ENCODE results near the gene PTPRG. TPM values are rescaled to one million over a fixed set of nuclear protein-coding genes. Genes with fewer than 3 reads are reported as not detected.

The PTPRG gene
- total and polyA plus RNA-seq, 2 experiments from 2014 or later = 8.5 to 34.9 TPM

DNA sequence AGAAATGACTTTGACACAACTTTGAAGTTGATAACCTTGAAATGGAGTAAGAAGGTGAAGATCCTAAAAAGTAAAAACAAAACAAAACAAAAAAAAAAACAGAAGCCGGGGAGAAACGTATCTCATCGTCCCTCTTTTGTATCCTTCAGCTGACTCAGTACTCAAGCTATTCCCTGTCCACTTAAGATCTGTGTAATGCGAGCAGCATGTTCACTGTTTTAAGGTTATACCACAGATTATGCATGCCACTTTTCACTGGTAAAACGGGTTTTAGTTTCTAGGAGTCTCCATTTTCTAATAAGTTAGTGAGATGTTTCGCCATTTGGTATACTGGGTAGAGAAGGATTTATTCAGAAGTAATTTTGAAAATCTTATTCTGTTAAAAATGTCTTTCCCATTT is 487.7 kb downstream of the PTPRG start:
- Histone ChIP-seq H3K9me3 (ENCODE audit: low read depth) (no peaks in the 10 kb centered on the region), H3K9me2 (replicated peaks; ENCODE audit: insufficient read depth) (no peaks in the 10 kb centered on the region), H3K4me1 (ENCODE audit: insufficient read depth) (no peaks in the 10 kb centered on the region), H3K79me2 (no peaks in the 10 kb centered on the region), H2AFZ (no peak overlapping the region), H4K20me1 (ENCODE audit: insufficient read depth, poor library complexity, severe bottlenecking) (no peaks in the 10 kb centered on the region), H3K4me2 (no peak overlapping the region), H3K27ac (no peak overlapping the region), H3K36me3 (replicated peaks; ENCODE audit: insufficient read depth, low read depth) (no peaks in the 10 kb centered on the region), H3K27me3 (no peaks in the 10 kb centered on the region), H3K4me3 (no peak overlapping the region)
- no peak for TF ChIP-seq EZH2phosphoT487 (IDR thresholded peaks at IDR 0.05; ENCODE audit: low read depth, severe bottlenecking, unreplicated experiment)
- no peak for TF ChIP-seq EZH2 (IDR thresholded peaks at IDR 0.05; ENCODE audit: borderline replicate concordance)
- TF ChIP-seq, protein P1, sequence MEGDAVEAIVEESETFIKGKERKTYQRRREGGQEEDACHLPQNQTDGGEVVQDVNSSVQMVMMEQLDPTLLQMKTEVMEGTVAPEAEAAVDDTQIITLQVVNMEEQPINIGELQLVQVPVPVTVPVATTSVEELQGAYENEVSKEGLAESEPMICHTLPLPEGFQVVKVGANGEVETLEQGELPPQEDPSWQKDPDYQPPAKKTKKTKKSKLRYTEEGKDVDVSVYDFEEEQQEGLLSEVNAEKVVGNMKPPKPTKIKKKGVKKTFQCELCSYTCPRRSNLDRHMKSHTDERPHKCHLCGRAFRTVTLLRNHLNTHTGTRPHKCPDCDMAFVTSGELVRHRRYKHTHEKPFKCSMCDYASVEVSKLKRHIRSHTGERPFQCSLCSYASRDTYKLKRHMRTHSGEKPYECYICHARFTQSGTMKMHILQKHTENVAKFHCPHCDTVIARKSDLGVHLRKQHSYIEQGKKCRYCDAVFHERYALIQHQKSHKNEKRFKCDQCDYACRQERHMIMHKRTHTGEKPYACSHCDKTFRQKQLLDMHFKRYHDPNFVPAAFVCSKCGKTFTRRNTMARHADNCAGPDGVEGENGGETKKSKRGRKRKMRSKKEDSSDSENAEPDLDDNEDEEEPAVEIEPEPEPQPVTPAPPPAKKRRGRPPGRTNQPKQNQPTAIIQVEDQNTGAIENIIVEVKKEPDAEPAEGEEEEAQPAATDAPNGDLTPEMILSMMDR (IDR thresholded peaks at IDR 0.05; ENCODE audit: poor library complexity) = no peak
- 67% methylated on average over 6 of the region's 6 CpGs for WGBS (ENCODE audit: low lambda C conversion rate, missing lambda C conversion rate)
- no peak for DNase-seq (ENCODE audit: low spot score)

DNA sequence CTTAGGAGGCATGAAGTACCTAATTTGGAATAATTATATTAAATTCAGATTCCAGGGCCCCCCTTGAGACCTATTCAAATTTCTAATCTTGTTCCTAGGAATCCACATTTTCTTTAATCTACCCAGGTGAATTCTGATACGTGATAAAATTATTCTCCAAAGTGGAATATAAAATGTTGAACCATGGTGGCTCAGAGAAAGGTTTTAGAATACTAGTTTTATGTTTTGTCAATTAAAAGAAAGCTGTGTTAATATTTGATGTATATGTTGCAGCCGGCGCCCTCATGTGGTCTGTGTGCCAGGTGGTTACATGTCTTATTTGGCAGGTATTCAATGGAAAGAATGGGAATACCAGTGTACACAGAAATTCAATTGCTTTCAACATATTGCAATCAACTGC is 490.1 kb downstream of the PTPRG start:
- H3K27me3 ChIP-seq = no peaks in the 10 kb centered on the region
- no peak overlapping the region for H3K27ac ChIP-seq
- no peaks in the 10 kb centered on the region for H3K79me2 ChIP-seq
- no peaks in the 10 kb centered on the region for H3K9me3 ChIP-seq (ENCODE audit: low read depth)
- H2AFZ ChIP-seq = no peak overlapping the region
- peak; percentile 27 for DNase-seq (ENCODE audit: low spot score)
- no peaks in the 10 kb centered on the region for H4K20me1 ChIP-seq (ENCODE audit: insufficient read depth, poor library complexity, severe bottlenecking)
- H3K4me2 ChIP-seq = no peak overlapping the region
- H3K4me1 ChIP-seq (ENCODE audit: insufficient read depth) = no peaks in the 10 kb centered on the region
- no peaks in the 10 kb centered on the region for H3K9me2 ChIP-seq (replicated peaks; ENCODE audit: insufficient read depth)
- WGBS (ENCODE audit: low lambda C conversion rate, missing lambda C conversion rate) = 69% methylated on average over 3 of the region's 3 CpGs
- TF ChIP-seq, protein P1 (IDR thresholded peaks at IDR 0.05; ENCODE audit: poor library complexity) = peak; percentile 44
- no peak for TF ChIP-seq EZH2 (IDR thresholded peaks at IDR 0.05; ENCODE audit: borderline replicate concordance)
- H3K36me3 ChIP-seq (replicated peaks; ENCODE audit: insufficient read depth, low read depth) = no peaks in the 10 kb centered on the region
- no peak overlapping the region for H3K4me3 ChIP-seq

DNA sequence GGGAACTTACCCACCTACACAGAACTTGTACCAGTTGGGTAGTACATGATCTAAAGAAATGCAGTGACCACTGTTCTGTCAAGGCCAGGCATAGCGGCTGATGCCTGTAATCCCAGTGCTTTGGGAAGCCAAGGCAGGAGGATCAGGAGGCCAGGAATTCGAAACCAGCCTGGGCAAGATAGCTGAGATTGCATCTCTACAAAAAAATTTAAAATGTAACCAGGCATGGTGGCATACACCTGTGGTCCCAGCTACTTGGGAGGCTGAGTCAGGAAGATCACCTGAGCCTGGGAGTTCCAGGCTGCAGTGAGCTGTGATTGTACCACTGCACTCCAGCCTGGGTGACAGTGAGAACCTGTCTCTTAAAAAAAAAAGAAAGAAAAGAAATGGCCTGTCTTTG is 491.0 kb downstream of the PTPRG start:
- Histone ChIP-seq H3K27me3 (no peaks in the 10 kb centered on the region), H3K4me2 (no peak overlapping the region), H3K27ac (no peak overlapping the region), H3K79me2 (no peaks in the 10 kb centered on the region), H2AFZ (no peak overlapping the region), H3K4me3 (no peak overlapping the region), H3K9me3 (ENCODE audit: low read depth) (no peaks in the 10 kb centered on the region), H3K36me3 (replicated peaks; ENCODE audit: insufficient read depth, low read depth) (no peaks in the 10 kb centered on the region), H3K4me1 (ENCODE audit: insufficient read depth) (no peaks in the 10 kb centered on the region), H4K20me1 (ENCODE audit: insufficient read depth, poor library complexity, severe bottlenecking) (no peaks in the 10 kb centered on the region), H3K9me2 (replicated peaks; ENCODE audit: insufficient read depth) (no peaks in the 10 kb centered on the region)
- TF ChIP-seq, protein P1 (IDR thresholded peaks at IDR 0.05; ENCODE audit: poor library complexity) = no peak
- TF ChIP-seq EZH2 (IDR thresholded peaks at IDR 0.05; ENCODE audit: borderline replicate concordance) (no peak), EZH2phosphoT487 (IDR thresholded peaks at IDR 0.05; ENCODE audit: low read depth, severe bottlenecking, unreplicated experiment) (no peak)
- no peak for DNase-seq (ENCODE audit: low spot score)
- WGBS (ENCODE audit: low lambda C conversion rate, missing lambda C conversion rate) = 94% methylated on average over 2 of the region's 2 CpGs

DNA sequence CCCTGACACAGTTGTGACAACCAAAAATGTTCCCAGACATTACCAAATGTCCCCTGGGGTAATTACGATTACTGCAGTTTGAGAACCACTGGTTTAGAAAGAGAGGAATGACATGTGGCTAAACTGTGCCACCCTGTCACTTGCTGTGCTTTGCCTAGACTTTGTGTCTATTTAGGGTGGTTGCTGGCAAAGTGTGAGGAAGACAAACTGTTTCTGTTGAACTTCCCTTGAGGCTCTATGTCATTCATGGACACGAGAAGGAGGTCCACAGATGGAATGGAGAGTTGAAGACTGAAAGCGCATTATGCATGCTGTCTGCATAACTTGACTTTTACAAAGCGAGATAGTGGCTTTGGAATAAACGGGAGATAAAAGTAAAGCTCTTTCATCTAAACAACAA is 495.3 kb downstream of the PTPRG start:
- no peaks in the 10 kb centered on the region for H3K79me2 ChIP-seq
- no peaks in the 10 kb centered on the region for H3K4me1 ChIP-seq (ENCODE audit: insufficient read depth)
- TF ChIP-seq, protein P1 (IDR thresholded peaks at IDR 0.05; ENCODE audit: poor library complexity) = no peak
- TF ChIP-seq EZH2phosphoT487 (IDR thresholded peaks at IDR 0.05; ENCODE audit: low read depth, severe bottlenecking, unreplicated experiment) = no peak
- no peak overlapping the region for H3K4me2 ChIP-seq
- no peaks in the 10 kb centered on the region for H3K9me2 ChIP-seq (replicated peaks; ENCODE audit: insufficient read depth)
- H3K27ac ChIP-seq = no peak overlapping the region
- H3K36me3 ChIP-seq (replicated peaks; ENCODE audit: insufficient read depth, low read depth) = no peaks in the 10 kb centered on the region
- no peaks in the 10 kb centered on the region for H3K9me3 ChIP-seq (ENCODE audit: low read depth)
- H3K27me3 ChIP-seq = no peaks in the 10 kb centered on the region
- H3K4me3 ChIP-seq = no peak overlapping the region
- H4K20me1 ChIP-seq (ENCODE audit: insufficient read depth, poor library complexity, severe bottlenecking) = no peaks in the 10 kb centered on the region
- 73% methylated on average over 5 of the region's 5 CpGs for WGBS (ENCODE audit: low lambda C conversion rate, missing lambda C conversion rate)
- DNase-seq (ENCODE audit: low spot score) = no peak
- no peak overlapping the region for H2AFZ ChIP-seq
